Cardiac fibroblast (primary cell): ENCODE data around the gene SCG5.

Experiments
- DNase-seq, 2 donors: peaks; one replicate each; pipeline versions ENCODE4 v3.0.0 to v3.0.0-alpha.2; 2010; ENCODE audit warnings: low read depth in 2 of 2
- H3K4me3 ChIP-seq, 2 donors: replicated peaks in 1 of 2; 1 replicate in 1 of 2; 2 replicates in 1 of 2; pipeline ENCODE4 v1.5.1; 2011; ENCODE audit warnings: low read depth in 2 of 2, low read length in 2 of 2, mild to moderate bottlenecking in 2 of 2, moderate library complexity in 1 of 2
- TF ChIP-seq, protein P1 (sequence below): IDR thresholded peaks from one replicate; pipeline ENCODE4 v1.5.1; 2011; ENCODE audit warnings: low read depth, mild to moderate bottlenecking, low read length, inconsistent platforms

SCG5 gene

DNA sequence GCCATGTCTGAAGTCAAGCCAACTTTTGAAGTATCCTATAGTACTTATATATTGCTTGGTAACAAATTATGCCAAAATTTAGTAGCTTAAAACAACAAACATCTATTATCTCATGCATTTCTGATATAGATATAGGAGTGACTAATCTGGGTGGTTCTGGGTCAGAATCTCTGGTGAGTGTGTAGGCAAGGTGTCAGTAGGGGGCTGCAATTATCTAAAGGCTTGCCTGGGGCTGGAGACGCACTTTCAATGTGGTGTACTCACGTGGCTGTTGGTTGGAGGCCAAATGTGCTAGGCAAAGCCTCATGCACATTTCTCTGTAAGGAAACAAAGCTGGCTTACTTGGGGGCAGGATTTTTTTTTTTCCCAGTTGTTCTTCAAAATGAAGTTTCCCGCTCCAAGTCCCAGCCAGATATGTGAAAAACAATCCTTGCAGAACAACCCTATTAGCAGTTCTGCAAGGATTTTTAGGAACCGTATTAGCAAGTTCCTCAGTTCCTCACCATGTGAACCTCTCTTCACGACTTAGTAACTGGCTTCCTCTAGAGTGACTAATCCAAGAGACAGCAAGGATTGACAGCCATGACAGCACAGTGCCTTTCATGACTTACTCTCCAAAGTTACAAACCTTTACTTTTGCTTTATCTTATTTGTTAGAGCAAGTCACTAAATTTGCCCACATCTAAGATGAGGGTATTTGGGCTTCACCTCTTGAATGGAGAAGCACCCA, 102.1 kb downstream of the SCG5 start:
- TF ChIP-seq, protein P1, sequence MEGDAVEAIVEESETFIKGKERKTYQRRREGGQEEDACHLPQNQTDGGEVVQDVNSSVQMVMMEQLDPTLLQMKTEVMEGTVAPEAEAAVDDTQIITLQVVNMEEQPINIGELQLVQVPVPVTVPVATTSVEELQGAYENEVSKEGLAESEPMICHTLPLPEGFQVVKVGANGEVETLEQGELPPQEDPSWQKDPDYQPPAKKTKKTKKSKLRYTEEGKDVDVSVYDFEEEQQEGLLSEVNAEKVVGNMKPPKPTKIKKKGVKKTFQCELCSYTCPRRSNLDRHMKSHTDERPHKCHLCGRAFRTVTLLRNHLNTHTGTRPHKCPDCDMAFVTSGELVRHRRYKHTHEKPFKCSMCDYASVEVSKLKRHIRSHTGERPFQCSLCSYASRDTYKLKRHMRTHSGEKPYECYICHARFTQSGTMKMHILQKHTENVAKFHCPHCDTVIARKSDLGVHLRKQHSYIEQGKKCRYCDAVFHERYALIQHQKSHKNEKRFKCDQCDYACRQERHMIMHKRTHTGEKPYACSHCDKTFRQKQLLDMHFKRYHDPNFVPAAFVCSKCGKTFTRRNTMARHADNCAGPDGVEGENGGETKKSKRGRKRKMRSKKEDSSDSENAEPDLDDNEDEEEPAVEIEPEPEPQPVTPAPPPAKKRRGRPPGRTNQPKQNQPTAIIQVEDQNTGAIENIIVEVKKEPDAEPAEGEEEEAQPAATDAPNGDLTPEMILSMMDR: no peak
- no peak overlapping the region for H3K4me3 ChIP-seq
- DNase-seq: peak; percentile 39 to 55

DNA sequence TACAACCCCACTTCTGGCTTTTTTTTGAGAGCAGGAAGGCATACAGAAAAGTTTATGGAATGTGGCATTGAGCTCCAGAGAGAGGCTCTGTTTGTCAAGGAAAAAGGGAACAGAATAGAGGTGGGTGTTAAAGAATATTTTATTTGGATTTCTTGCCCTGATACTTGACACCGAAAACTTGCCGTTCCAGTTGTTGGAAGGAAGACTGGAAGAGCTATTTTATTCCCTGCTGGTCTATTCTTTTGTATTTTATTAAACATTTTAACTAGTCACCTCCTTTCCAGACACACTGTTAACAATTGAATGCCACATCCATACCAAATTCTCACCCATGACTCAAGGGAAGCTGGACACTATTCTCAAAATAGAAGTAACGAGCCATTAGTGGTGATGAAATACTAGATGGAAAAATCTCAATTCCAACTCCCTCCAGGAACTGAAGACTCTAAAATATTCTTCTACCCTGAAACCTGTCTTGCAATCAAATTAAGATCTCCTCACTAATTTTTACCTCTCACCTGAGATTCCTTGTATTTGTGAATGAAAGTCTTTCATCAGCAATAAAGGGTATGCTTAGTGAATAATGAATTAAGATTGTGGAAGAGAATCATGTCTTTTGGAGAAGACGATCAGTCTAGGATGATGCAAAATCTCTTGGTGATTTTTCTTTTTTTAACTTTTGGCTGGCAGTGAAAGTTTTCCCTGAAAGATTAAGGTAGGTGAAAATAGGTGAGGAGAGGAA, 104.8 kb downstream of the SCG5 start:
- TF ChIP-seq, protein P1: no peak

More for the DNA sequence above, 104.8 kb downstream of the SCG5 start:
- peak in 1 of 2 donors; percentile 35 for DNase-seq
- H3K4me3 ChIP-seq: no peak overlapping the region
